B cell (primary cell): ENCODE measurements around the gene APOL5. TPM values are rescaled to one million over a fixed set of nuclear protein-coding genes. Genes with fewer than 3 reads are reported as not detected.

Source experiments
- ATAC-seq: fragments of 200-7000 bp; cut with Tn5 transposase; one replicate; pipeline ENCODE4 v1.10.0; 2021; ENCODE audit warnings: low read depth, mild to moderate bottlenecking, moderate number of reproducible peaks, moderate library complexity
- CTCF ChIA-PET: fragments of 350-600 bp; sonication (Branson Sonifier 250); formaldehyde crosslinking; loops from one replicate; lab custom pipeline; 2021; ENCODE audit warnings: antibody characterized with exemption, inconsistent platforms; lab: Charles Lee
- POLR2A ChIA-PET: fragments of 350-600 bp; sonication (Branson Sonifier 250); formaldehyde crosslinking; loops from one replicate; lab custom pipeline; 2021; ENCODE audit warnings: antibody characterized with exemption; lab: Charles Lee
- DNase-seq: peaks from one replicate; pipeline ENCODE4 v3.0.0; 2013
- H2AFZ ChIP-seq: 2 replicates; pipeline ENCODE4 v1.6.1; 2012; ENCODE audit warnings: mild to moderate bottlenecking, low read depth, low read length; ENCODE audit not compliant: insufficient read depth, poor library complexity, severe bottlenecking
- H3K27ac ChIP-seq, 2 donors: 1 replicate in 1 of 2; 2 replicates in 1 of 2; pipeline ENCODE4 v1.5.1; 2012 to 2013; ENCODE audit warnings: low read length in 2 of 2, mild to moderate bottlenecking in 2 of 2, moderate library complexity in 1 of 2
- H3K27me3 ChIP-seq, 4 experiments: fragments of 200-600 bp in 1 of 4; sonication (generic) in 1 of 4; replicated peaks in 1 of 4; 1 replicate in 2 of 4; 2 replicates in 2 of 4; pipeline versions ENCODE4 v1.6.1 to v1.7.0; 2013 to 2016; ENCODE audit warnings: low read length in 3 of 4, mild to moderate bottlenecking in 2 of 4, mixed read lengths in 1 of 4, moderate library complexity in 1 of 4; ENCODE audit not compliant: insufficient read depth in 4 of 4, control insufficient read depth in 3 of 4; ENCODE audit errors: control extremely low read depth in 1 of 4
- H3K36me3 ChIP-seq, 2 experiments: replicated peaks in 1 of 2; 1 replicate in 1 of 2; 2 replicates in 1 of 2; pipeline versions ENCODE4 v1.6.1 to v1.7.1; 2013; ENCODE audit warnings: low read length in 1 of 2; ENCODE audit not compliant: insufficient read depth in 2 of 2, control insufficient read depth in 1 of 2; ENCODE audit errors: control extremely low read depth in 1 of 2, extremely low read depth in 1 of 2
- H3K4me1 ChIP-seq, 2 donors: fragments of 200-600 bp in 1 of 2; sonication (generic) in 1 of 2; 1 replicate in 1 of 2; 2 replicates in 1 of 2; pipeline versions ENCODE4 v1.5.1 to v1.6.1; 2013 to 2017; ENCODE audit warnings: low read length in 2 of 2; ENCODE audit not compliant: control insufficient read depth in 2 of 2, insufficient read depth in 2 of 2
- H3K4me2 ChIP-seq: replicated peaks from 2 replicates; pipeline ENCODE3; 2012; ENCODE audit warnings: mild to moderate bottlenecking, low read depth, low read length; ENCODE audit not compliant: poor library complexity, severe bottlenecking
- H3K4me3 ChIP-seq, 5 experiments: fragments of 200-600 bp in 1 of 5; sonication (generic) in 1 of 5; 1 replicate in 3 of 5; 2 replicates in 2 of 5; pipeline versions ENCODE4 v1.5.1 to v1.7.0; 2011 to 2016; ENCODE audit warnings: low read length in 4 of 5, mild to moderate bottlenecking in 4 of 5, low read depth in 2 of 5, control low read depth in 1 of 5, moderate library complexity in 1 of 5; ENCODE audit not compliant: insufficient read depth in 1 of 5; ENCODE audit errors: control extremely low read depth in 1 of 5, extremely low read depth in 1 of 5
- H3K79me2 ChIP-seq: fragments of 200-600 bp; sonication (generic); one replicate; pipeline ENCODE4 v1.6.0; 2016; ENCODE audit warnings: low read length; ENCODE audit not compliant: control insufficient read depth, insufficient read depth
- H3K9ac ChIP-seq: fragments of 200-600 bp; sonication (generic); 2 replicates; pipeline ENCODE4 v1.6.1; 2017; ENCODE audit warnings: mild to moderate bottlenecking, low read length, moderate library complexity
- H3K9me3 ChIP-seq, 3 donors: one replicate each; pipeline versions ENCODE4 v1.6.1 to v1.7.1; 2013; ENCODE audit warnings: low read length in 2 of 3; ENCODE audit not compliant: control insufficient read depth in 2 of 3, insufficient read depth in 1 of 3; ENCODE audit errors: control extremely low read depth in 1 of 3
- H4K20me1 ChIP-seq: 2 replicates; pipeline ENCODE4 v1.6.0; 2012; ENCODE audit warnings: mild to moderate bottlenecking, low read length; ENCODE audit not compliant: insufficient read depth, control insufficient read depth, poor library complexity, severe bottlenecking
- H3K27ac Mint-ChIP-seq: one replicate; pipeline ENCODE4 v1.8.0; 2021; ENCODE audit warnings: mixed read lengths
- H3K27me3 Mint-ChIP-seq: one replicate; pipeline ENCODE4 v1.8.0; 2021; ENCODE audit warnings: mixed read lengths
- H3K4me1 Mint-ChIP-seq: one replicate; pipeline ENCODE4 v1.8.0; 2021; ENCODE audit warnings: mixed read lengths
- H3K4me3 Mint-ChIP-seq: one replicate; pipeline ENCODE4 v1.8.0; 2021; ENCODE audit warnings: mixed read lengths
- H3K9me3 Mint-ChIP-seq: one replicate; pipeline ENCODE4 v1.8.0; 2022; ENCODE audit warnings: mixed read lengths; ENCODE audit not compliant: insufficient read depth
- EZH2 ChIP-seq: IDR thresholded peaks from 2 replicates; pipeline ENCODE4 v1.6.1; 2012; ENCODE audit warnings: borderline replicate concordance, low read depth, mild to moderate bottlenecking, moderate library complexity, low read length; ENCODE audit not compliant: insufficient read depth, poor library complexity, severe bottlenecking
- WGBS: methylation state at CpG from one replicate; pipeline ENCODE4 v1.1.5; 2013; ENCODE audit warnings: missing lambda C conversion rate; ENCODE audit not compliant: insufficient coverage; 5-methylcytosine and 5-hydroxymethylcytosine counted together
- intact Hi-C: fragments of 100-400 bp; cut with micrococcal nuclease; formaldehyde crosslinking; loops from one replicate; pipeline ENCODE4 v1.10.0; 2022
- polyA plus RNA-seq: library from polyadenylated mRNA; depleted of rRNA; stranded (reverse); fragments of >200 nt; gene quantifications from 2 replicates; pipeline ENCODE4 v1.2.3, GENCODE V29; 2012
- total RNA-seq, 2 donors: library from RNA; stranded (reverse); fragments of 120-200 nt in 1 of 2; gene quantifications; 1 replicate in 1 of 2; 2 replicates in 1 of 2; pipeline versions ENCODE4 v1.2.3 to v1.2.4, GENCODE V29; 2013 to 2022
- TF ChIP-seq, protein P1 (sequence below): fragments of 200-600 bp; IDR thresholded peaks from one replicate; pipeline ENCODE4 v1.8.0; 2022; ENCODE audit warnings: antibody characterized with exemption, mild to moderate bottlenecking

Gene APOL5
- total and polyA plus RNA-seq, 2 donors (not counting 1 experiment from before 2014, with no cell fraction given): not detected

GRCh38 chr22:35719212-35719875 lies 1.7 kb downstream of the APOL5 start:
- POLR2A ChIA-PET: no interaction called here
- no peak overlapping the region for H3K27ac ChIP-seq
- H3K27ac Mint-ChIP-seq: no peak overlapping the region
- H3K4me3 Mint-ChIP-seq: no peak overlapping the region
- no peak overlapping the region for H3K4me3 ChIP-seq
- WGBS: 82% methylated on average over 12 of the region's 15 CpGs
- peaks cover 0 to 8% (median 3%) of the 10 kb centered on the region in 4 experiments for H3K27me3 ChIP-seq
- H3K27me3 Mint-ChIP-seq: peaks cover 22% of the 10 kb centered on the region
- no peaks in the 10 kb centered on the region for H3K36me3 ChIP-seq
- H3K4me2 ChIP-seq: no peak overlapping the region
- TF ChIP-seq, protein P1, sequence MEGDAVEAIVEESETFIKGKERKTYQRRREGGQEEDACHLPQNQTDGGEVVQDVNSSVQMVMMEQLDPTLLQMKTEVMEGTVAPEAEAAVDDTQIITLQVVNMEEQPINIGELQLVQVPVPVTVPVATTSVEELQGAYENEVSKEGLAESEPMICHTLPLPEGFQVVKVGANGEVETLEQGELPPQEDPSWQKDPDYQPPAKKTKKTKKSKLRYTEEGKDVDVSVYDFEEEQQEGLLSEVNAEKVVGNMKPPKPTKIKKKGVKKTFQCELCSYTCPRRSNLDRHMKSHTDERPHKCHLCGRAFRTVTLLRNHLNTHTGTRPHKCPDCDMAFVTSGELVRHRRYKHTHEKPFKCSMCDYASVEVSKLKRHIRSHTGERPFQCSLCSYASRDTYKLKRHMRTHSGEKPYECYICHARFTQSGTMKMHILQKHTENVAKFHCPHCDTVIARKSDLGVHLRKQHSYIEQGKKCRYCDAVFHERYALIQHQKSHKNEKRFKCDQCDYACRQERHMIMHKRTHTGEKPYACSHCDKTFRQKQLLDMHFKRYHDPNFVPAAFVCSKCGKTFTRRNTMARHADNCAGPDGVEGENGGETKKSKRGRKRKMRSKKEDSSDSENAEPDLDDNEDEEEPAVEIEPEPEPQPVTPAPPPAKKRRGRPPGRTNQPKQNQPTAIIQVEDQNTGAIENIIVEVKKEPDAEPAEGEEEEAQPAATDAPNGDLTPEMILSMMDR: no peak
- TF ChIP-seq EZH2: no peak
- no peak overlapping the region for H2AFZ ChIP-seq
- H3K79me2 ChIP-seq: no peaks in the 10 kb centered on the region
- peaks cover 1% of the 10 kb centered on the region for H3K4me1 Mint-ChIP-seq
- H3K9ac ChIP-seq: no peak overlapping the region
- intact Hi-C loops: no loop called here
- H3K4me1 ChIP-seq: no peaks in the 10 kb centered on the region
- H3K9me3 ChIP-seq: peaks cover 0 to 3% (median 0%) of the 10 kb centered on the region in 3 donors
- no peak for ATAC-seq
- CTCF ChIA-PET: no interaction called here
- DNase-seq: no peak
- H3K9me3 Mint-ChIP-seq: no peaks in the 10 kb centered on the region
- H4K20me1 ChIP-seq: no peaks in the 10 kb centered on the region

DNA sequence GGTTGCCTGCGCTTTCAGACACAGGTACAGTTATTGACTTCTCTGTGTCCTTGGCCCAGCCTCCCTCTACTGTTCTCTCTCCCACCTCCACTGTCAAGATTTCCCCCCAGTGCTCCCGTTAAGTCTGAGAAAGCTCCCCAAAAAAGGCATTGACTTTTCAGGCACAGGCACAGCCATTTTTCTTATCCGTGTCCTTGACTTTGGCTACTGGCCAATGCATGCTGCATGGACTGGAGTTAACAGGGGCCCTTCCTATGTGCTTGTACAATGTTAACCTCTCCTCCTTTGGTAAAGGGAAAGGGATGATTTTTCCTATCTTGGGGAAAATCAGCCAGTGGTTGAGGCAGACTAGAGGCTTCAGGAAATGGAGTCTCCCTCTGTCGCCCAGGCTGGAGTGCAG lies 4.3 kb downstream of the APOL5 start:
- Histone ChIP-seq H3K4me1 (no peaks in the 10 kb centered on the region), H3K9ac (no peak overlapping the region), H3K4me3 (no peak overlapping the region), H3K9me3 (peaks cover 0 to 3% (median 0%) of the 10 kb centered on the region in 3 donors), H3K36me3 (no peaks in the 10 kb centered on the region), H3K79me2 (no peaks in the 10 kb centered on the region), H3K27ac (no peak overlapping the region), H4K20me1 (no peaks in the 10 kb centered on the region), H2AFZ (no peak overlapping the region), H3K4me2 (no peak overlapping the region), H3K27me3 (peaks cover 0 to 7% (median 3%) of the 10 kb centered on the region in 4 experiments)
- no peak for DNase-seq
- intact Hi-C loops: no loop called here
- no peak for TF ChIP-seq EZH2
- TF ChIP-seq, protein P1: no peak
- POLR2A ChIA-PET: no interaction called here
- no peak overlapping the region for H3K27ac Mint-ChIP-seq
- H3K27me3 Mint-ChIP-seq: peaks cover 19% of the 10 kb centered on the region
- CTCF ChIA-PET: no interaction called here
- H3K4me1 Mint-ChIP-seq: peaks cover 1% of the 10 kb centered on the region
- no peaks in the 10 kb centered on the region for H3K9me3 Mint-ChIP-seq
- WGBS: 100% methylated on average over 4 of the region's 4 CpGs
- ATAC-seq: no peak
- H3K4me3 Mint-ChIP-seq: no peak overlapping the region
